NCI-H524 treated with DMSO at 0.1 percent for 48 hours (cell line): ENCODE data around the gene RALGDS.
"Not testable (repeated sequence)": the region's sequence is repeated elsewhere in the genome, so short reads cannot be mapped to it uniquely, and the experiment has no call there.

ENCODE experiments used
- DNase-seq: peaks from one replicate; lab custom pipeline; 2025; lab: John Stamatoyannopoulos, UW

The RALGDS gene

GRCh38 chr9:133121198-133121914, at the start of gene RALGDS:
Gene RALGDS, minus strand, starts transcription at chr9:133121240. Its CDS starts 86 bp downstream, at chr9:133121154.
- DNase-seq: no peak

- DNase-seq: no peak
These were observed 49.7 kb upstream of the RALGDS start for GRCh38 chr9:133170716-133171115.

- not testable (repeated sequence) for DNase-seq
These were observed 48.6 kb upstream of the RALGDS start for GRCh38 chr9:133169687-133170086.

GRCh38 chr9:133169102-133169501, 48.1 kb upstream of the RALGDS start:
- DNase-seq: no peak

- DNase-seq: no peak
These were observed 47.4 kb upstream of the RALGDS start for GRCh38 chr9:133168432-133168831.

GRCh38 chr9:133167769-133168168, 46.7 kb upstream of the RALGDS start:
- no peak for DNase-seq

- no peak for DNase-seq
These were observed 46.2 kb upstream of the RALGDS start for GRCh38 chr9:133167096-133167730.

GRCh38 chr9:133166392-133166791, 45.4 kb upstream of the RALGDS start:
- no peak for DNase-seq

GRCh38 chr9:133165452-133165730, 44.4 kb upstream of the RALGDS start:
- no peak for DNase-seq

GRCh38 chr9:133164191-133164590, 43.2 kb upstream of the RALGDS start:
- no peak for DNase-seq

- no peak for DNase-seq
These were observed 42.6 kb upstream of the RALGDS start, which contains the start of gene GBGT1 for GRCh38 chr9:133163504-133164172. Gene GBGT1, minus strand, starts transcription at chr9:133163914. Its CDS starts 1,502 bp downstream, at chr9:133162412.

GRCh38 chr9:133162861-133163503, 41.9 kb upstream of the RALGDS start:
- DNase-seq: no peak

- DNase-seq: no peak
These were observed 40.5 kb upstream of the RALGDS start for GRCh38 chr9:133161547-133161950.

GRCh38 chr9:133160742-133161546, 39.9 kb upstream of the RALGDS start:
- DNase-seq: no peak

GRCh38 chr9:133158695-133159094, 37.7 kb upstream of the RALGDS start:
- no peak for DNase-seq

- DNase-seq: no peak
These were observed 34.1 kb upstream of the RALGDS start for GRCh38 chr9:133155156-133155555.

GRCh38 chr9:133154097-133154989, 33.3 kb upstream of the RALGDS start:
- DNase-seq: no peak

GRCh38 chr9:133153227-133154096, 32.4 kb upstream of the RALGDS start:
- no peak for DNase-seq

- DNase-seq: no peak
These were observed 30.8 kb upstream of the RALGDS start for GRCh38 chr9:133151601-133152525.
